H7 (cell line): ENCODE results near the gene ZNF2. TPM values are rescaled to one million over a fixed set of nuclear protein-coding genes. Genes with fewer than 3 reads are reported as not detected.
"Not testable (repeated sequence)": the region's sequence is repeated elsewhere in the genome, so short reads cannot be mapped to it uniquely, and the experiment has no call there.

Experiments
- DNase-seq: peaks from one replicate; pipeline ENCODE4 v3.0.0; 2012
- H3K27me3 ChIP-seq: 2 replicates; pipeline ENCODE4 v1.6.0; 2011; ENCODE audit warnings: mild to moderate bottlenecking, low read length; ENCODE audit not compliant: control insufficient read depth, insufficient read depth
- H3K36me3 ChIP-seq: replicated peaks from 2 replicates; pipeline ENCODE4 v1.5.1; 2011; ENCODE audit warnings: low read length; ENCODE audit not compliant: control insufficient read depth, insufficient read depth
- H3K4me3 ChIP-seq: 2 replicates; pipeline ENCODE4 v1.5.1; 2011; ENCODE audit warnings: low read depth, mild to moderate bottlenecking, control low read depth, low read length, moderate library complexity; ENCODE audit not compliant: insufficient read depth
- total RNA-seq: library from RNA; depleted of rRNA; stranded (reverse); fragments of >200 nt; shearing (Covaris generic); gene quantifications from 2 replicates; pipeline ENCODE4 v1.2.3, GENCODE V29; 2014

ZNF2 gene
- total RNA-seq, 1 experiment from 2014 or later: 4.9 TPM

DNA sequence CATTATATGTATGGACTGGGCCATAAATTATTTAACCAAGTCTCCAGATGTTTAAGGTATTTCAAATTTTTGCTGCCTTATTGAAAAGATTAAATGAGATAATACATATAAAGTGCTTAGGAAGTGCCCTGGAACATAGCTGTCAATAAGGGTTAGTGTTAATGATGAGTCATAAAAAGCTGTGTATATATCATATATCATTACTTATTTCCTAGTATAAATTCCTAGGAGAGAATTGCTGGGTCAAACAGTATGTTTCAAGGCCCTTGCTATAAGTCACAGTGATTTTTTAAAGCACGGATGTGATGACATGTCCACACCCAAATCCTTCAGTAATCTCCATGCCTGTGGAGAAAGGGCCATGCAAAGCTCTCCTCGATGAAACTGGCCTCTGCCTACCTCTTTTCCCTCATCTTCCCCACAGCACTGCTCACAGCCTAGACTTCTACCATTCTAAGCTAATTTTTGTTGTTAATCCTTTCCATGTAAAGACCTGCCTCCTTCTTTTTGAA is 8.5 kb downstream of the ZNF2 start:
- Histone ChIP-seq H3K4me3 (no peak overlapping the region), H3K27me3 (no peaks in the 10 kb centered on the region), H3K36me3 (no peaks in the 10 kb centered on the region)
- no peak for DNase-seq

DNA sequence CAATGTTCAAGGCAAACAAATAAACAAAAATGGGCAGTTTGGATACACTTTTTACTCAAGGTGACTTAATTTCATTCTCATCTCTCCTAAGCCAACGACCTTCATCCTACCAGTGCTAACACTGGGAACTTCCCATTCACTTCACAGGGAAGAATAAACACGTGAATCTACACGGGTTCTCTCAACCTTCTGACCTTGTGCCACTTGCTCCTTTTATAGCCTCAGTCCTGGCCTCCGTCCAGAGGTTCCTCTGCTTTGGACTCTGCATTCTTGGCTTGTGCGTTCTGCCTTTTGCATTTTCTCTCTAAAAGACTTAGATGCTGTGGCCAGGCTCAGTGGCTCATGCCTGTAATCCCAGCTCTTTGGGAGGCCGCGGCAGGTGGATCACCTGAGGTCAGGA is 13.8 kb downstream of the ZNF2 start:
- no peak overlapping the region for H3K4me3 ChIP-seq
- H3K36me3 ChIP-seq: peaks cover 11% of the 10 kb centered on the region
- H3K27me3 ChIP-seq: no peaks in the 10 kb centered on the region
- no peak for DNase-seq

DNA sequence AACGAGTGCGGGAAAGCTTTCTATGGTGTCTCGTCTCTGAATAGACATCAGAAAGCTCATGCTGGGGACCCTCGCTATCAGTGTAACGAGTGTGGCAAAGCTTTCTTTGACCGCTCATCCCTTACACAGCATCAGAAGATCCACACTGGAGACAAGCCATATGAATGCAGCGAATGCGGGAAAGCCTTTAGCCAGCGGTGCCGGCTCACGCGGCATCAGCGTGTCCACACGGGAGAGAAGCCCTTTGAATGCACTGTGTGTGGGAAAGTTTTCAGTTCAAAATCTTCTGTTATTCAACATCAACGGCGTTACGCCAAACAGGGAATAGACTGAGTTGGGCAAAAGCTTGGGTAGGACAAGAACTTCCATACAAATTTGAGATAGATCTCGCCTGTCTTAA is 16.2 kb downstream of the ZNF2 start:
- Histone ChIP-seq H3K36me3 (peaks cover 11% of the 10 kb centered on the region), H3K4me3 (no peak overlapping the region), H3K27me3 (no peaks in the 10 kb centered on the region)
- no peak for DNase-seq

DNA sequence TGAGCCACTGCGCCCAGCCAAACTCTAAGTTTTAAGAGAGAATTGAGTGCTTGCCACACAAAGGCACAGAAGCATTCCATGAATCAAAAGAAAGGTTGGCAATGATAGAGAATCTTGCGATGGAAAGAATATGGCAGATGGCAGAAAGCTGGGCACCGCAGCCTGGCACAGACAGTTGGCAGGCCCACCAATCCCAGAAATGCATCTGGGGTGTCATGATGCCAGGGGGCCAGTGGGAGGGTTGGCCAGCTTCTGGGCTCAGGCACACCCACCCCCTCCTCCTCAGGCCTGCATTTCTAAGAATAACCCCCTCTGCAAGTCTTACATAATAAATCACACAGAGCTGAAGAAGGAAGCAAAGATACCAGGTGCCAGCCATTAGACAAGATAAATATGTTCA is 19.6 kb downstream of the ZNF2 start:
- Histone ChIP-seq H3K4me3 (no peak overlapping the region), H3K27me3 (no peaks in the 10 kb centered on the region), H3K36me3 (peaks cover 11% of the 10 kb centered on the region)
- DNase-seq: no peak

DNA sequence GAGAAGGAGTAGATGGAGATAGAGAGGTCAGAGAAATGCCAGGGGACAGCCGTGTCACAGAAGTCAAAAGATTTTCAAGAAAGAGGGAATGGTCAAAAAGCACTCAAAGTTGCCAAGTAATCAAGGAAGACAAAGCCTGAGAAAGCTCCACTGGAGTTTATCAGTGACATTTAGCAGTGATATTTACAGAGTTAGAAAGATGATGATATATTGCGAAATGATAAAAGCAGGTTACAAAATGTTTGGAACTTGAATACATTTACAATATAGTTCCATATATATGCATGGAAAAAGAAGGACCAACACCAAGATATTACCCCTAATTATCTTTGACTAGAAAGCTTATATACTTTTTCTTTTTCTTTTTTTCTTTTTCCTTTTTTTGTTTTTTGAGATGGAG is 20.4 kb downstream of the ZNF2 start:
- Histone ChIP-seq H3K36me3 (peaks cover 9% of the 10 kb centered on the region), H3K27me3 (no peaks in the 10 kb centered on the region; the same call in 1 of the 2 replicates), H3K4me3 (no peak overlapping the region)
- DNase-seq: no peak

DNA sequence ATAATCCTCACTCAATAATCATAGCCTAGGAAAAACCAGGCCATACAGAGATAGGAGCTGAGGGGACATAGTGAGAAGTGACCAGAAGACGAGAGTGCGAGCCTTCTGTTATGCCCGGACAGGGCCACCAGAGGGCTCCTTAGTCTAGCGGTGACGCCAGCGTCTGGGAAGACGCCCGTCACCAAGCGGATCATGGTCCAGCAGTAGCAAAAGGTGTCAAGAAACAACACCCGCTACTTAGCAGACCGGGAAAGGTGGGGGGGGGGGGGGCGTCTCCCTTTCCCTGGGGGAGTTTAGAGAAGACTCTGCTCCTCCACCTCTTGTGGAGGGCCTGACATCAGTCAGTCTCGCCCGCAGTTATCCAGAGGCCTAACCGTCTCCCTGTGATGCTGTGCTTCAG is 27.3 kb downstream of the ZNF2 start:
- DNase-seq, H3K27me3 ChIP-seq, H3K4me3 ChIP-seq, H3K36me3 ChIP-seq: not testable (repeated sequence)

DNA sequence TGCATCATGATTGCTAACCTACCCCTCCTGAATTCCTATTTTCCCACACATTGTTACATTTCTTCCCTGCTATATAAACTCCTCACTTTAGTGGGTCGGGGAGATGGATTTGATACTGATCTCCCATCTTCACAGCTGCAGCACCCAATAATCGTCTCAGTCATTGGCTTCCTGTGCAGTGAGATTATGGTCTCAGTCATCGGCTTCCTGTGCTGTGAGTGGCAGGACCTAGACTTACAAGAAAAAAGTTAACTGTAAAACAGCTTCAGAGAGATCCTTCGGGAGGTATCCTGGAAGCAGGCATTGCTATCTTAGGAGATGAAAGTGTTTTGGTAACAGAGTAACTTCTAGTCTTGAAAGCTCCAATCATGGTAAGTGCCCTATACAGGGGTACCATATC is 38.3 kb downstream of the ZNF2 start:
- Histone ChIP-seq H3K27me3 (peaks cover 10% of the 10 kb centered on the region), H3K4me3 (no peak overlapping the region), H3K36me3 (no peaks in the 10 kb centered on the region; the same call in 1 of the 2 replicates)
- DNase-seq: no peak

DNA sequence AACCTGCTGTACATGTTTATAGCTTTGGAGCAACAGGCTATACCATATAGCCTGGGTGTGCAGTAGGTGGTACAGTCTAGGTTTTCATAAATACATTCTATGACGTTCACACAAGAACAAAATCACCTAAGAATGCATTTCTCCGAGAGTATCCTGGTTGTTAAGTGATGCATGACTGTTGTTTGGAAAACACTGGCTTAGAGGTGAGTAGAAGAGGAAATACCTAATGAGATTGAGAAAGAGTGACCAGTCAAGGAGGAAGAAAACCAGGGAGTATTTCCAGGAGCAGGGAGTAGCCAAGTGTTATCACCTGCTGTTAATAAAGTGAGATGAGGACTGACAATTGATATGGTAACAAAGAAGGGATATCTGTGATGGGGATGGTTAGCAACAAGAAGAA is 38.8 kb downstream of the ZNF2 start:
- DNase-seq: no peak
- peaks cover 10% of the 10 kb centered on the region for H3K27me3 ChIP-seq
- no peaks in the 10 kb centered on the region; the same call in 1 of the 2 replicates for H3K36me3 ChIP-seq
- no peak overlapping the region for H3K4me3 ChIP-seq

DNA sequence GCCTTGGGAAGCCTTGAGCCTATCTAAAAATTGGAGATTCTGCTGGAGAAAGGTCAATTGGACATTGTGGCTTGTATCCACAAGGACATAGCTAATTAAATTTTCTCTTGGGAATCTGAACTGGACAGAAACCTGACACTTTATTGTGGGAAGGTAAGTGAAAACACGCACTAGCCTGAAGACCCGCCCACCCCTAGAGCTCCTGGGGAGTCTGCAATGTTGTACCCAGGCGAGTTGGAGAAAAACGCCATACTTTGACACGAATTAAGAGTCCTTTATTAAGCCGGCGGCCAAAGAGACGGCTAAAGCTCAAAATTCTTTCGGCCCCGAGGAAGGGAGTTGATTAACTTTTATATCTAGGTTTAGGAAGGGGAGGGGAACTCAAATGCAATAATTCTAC is 40.5 kb downstream of the ZNF2 start:
- Histone ChIP-seq H3K4me3 (peak overlapping the region; percentile 11), H3K27me3 (peaks cover 10% of the 10 kb centered on the region)
- DNase-seq: peak; percentile 34

DNA sequence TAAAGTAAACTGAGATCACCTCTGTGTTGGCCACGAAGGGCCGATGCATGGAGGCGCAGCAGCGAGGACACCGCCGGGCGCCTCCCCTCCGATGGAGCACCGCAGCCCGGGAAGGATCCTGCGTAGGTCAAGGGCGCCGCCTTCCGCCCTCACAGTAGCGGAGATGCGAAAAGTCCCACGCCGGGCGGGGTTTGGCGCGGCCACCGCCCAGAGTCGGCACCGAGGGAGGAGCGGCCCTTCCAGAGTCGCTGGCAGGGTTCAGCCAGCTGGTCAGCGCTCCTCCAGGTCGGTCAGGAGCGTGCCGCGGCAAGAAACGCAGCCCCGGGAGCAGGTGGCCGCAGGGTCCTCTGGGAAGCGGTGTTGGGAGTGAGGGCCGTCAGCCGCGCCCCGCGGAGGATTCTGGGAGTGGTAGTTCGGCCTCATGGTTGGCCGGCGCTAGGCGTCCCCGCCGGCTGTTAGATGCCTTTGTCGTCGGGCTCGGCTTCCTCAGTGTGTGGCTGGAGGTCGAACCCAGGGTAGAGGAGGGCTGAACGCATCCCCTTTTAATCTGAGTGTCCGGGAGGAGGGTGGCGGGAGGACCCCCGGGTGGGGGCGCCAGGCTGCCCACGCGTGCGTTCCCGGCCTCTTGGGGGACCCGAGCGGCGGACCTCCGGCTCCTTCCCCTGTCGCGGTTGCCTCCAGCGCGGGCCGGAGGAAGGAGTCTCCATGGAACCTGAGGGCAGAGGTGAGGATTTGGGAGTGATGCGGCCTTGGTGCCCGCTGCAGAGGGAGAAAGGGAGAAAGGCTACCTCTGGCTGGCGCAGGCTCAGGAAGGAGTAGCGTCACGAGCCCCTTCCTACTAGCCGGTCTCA is 41.7 kb downstream of the ZNF2 start, which contains the start of gene ZNF892:
Gene ZNF892, plus strand, starts transcription at position 411 of the 851 bp plus-strand sequence. Its CDS starts 295 bp downstream, at position 706.
- Histone ChIP-seq H3K4me3 (peak within 1 kb of the TSS; percentile 69), H3K27me3 (peaks cover 10% of the 10 kb centered on the region), H3K36me3 (peaks cover 5% of the 10 kb centered on the region)
- DNase-seq: peak; percentile 95

More for the DNA sequence above, 40.5 kb downstream of the ZNF2 start:
- no peaks in the 10 kb centered on the region; the same call in 1 of the 2 replicates for H3K36me3 ChIP-seq

DNA sequence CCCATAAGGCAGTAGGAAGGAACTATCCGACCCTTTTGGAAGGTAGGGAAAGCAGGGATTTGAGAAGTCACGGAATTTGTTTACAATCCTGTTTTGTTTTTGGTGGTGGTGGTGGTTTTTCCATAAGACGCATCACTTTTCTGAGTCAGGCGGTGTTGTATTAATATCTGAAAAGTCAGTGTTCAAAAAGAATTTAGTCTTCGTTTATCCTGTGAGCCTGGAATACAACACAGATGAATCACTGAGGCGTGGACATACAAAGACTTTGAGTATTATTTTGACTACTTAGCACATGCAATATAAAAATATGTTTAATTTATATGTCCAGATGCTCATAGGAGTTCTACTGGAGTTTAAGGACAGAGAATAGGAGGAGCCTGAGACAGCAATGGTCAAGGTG is 42.5 kb downstream of the ZNF2 start:
- H3K4me3 ChIP-seq: peak overlapping the region; percentile 69
- no peak for DNase-seq
- H3K27me3 ChIP-seq: peaks cover 10% of the 10 kb centered on the region
- peaks cover 6% of the 10 kb centered on the region for H3K36me3 ChIP-seq

DNA sequence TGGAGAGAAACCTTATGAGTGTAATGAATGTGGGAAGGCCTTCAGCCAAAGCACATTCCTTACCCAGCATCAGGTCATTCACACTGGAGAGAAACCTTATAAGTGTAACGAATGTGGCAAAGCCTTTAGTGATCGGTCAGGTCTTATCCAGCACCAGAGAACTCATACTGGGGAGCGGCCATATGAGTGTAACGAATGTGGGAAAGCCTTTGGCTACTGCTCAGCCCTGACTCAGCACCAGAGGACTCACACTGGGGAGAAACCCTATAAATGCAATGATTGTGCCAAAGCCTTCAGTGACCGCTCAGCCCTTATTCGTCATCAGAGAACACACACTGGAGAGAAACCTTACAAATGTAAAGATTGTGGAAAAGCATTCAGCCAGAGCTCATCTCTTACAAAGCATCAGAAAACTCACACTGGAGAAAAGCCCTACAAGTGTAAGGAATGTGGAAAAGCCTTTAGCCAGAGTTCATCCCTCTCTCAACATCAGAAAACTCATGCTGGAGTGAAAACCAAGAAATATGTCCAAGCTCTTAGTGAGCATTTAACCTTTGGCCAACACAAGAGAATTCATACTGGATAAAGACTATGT is 49.5 kb downstream of the ZNF2 start:
- DNase-seq: no peak
- Histone ChIP-seq H3K36me3 (peaks cover 10% of the 10 kb centered on the region), H3K4me3 (no peak overlapping the region), H3K27me3 (no peaks in the 10 kb centered on the region)

DNA sequence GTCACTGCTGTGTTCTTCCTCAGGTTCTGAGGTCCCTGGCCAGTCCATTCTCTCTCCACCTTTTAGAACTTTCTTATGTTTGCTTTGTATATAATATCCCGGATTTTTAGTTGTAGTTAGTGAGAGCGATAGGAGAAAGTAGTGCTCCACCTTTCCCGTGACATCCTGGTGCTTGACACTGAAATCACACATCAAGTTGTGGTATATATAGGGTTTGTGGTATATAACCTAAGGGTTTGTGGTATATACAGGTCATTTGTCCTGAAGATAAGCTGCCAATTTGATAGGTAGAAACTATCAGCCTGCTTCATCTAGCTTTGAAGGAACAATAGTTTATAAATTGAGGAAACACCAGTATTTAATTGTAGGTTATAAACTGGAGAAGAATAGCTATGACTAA is 54.8 kb downstream of the ZNF2 start:
- H3K27me3 ChIP-seq: no peaks in the 10 kb centered on the region
- H3K36me3 ChIP-seq: no peaks in the 10 kb centered on the region; the same call in 1 of the 2 replicates
- DNase-seq: no peak
- H3K4me3 ChIP-seq: no peak overlapping the region

DNA sequence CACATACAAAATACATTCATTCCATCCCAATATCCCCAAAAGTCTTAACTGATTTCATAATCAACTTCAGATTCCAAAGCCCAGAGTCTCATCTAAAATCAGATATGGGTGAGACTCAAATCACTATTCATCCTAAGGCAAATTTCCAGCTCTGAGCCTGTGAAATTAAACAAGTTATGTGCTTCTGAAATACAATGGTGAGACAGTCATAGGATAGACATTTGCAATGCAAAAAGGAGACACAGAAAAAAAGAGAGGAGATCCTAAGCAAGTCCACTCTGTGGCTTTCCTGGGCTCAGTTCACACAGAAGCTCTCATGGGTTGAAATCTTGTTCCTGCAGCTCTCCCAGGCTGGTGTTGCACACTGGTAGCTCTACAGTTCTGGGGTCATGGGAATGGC is 60.0 kb downstream of the ZNF2 start:
- no peak overlapping the region for H3K4me3 ChIP-seq
- DNase-seq: no peak
- H3K27me3 ChIP-seq: no peaks in the 10 kb centered on the region
- H3K36me3 ChIP-seq: no peaks in the 10 kb centered on the region

DNA sequence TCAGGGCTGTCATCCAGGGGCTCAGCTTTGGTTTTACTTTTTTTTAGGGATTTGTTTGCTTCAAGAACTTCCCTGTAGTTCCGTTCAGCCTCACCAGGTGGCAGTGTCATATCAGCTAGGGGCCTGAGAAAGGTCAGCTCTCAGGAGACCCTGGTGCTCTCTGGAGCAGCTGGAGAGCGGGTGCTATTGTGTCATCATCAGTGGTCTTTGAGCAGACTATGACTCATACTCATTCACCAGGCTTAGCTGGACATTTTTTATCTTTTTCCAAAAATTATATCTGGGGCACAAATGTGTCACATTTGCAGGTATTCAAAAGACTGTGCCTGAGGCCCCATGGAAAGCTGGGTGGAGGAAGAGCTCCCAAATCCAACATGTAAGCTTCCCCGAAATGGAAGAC is 66.1 kb downstream of the ZNF2 start:
- Histone ChIP-seq H3K27me3 (no peaks in the 10 kb centered on the region), H3K4me3 (no peak overlapping the region), H3K36me3 (no peaks in the 10 kb centered on the region)
- DNase-seq: peak; percentile 84
